Measurements from ENCODE around the gene LAMA3.

DNA sequence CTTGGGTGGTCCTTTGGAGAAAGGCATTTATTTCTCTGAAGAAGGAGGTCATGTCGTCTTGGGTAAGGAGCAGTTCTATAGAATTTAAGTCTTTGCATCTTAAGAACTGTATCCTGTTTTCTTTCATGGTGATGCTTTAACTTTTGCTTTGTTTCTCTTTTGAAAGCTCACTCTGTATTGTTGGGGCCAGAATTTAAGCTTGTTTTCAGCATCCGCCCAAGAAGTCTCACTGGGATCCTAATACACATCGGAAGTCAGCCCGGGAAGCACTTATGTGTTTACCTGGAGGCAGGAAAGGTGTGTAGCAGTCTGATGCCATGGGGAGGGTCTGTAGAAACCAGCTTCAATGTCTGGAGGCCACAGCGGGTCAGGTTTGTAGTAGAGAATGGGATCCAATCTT is 260.6 kb downstream of the LAMA3 start:
- TF ChIP-seq CTCF (IDR thresholded peaks at IDR 0.05; ENCODE audit: borderline replicate concordance, extremely low read depth, low read length, poor library complexity, severe bottlenecking) (no peak), EZH2 (IDR thresholded peaks at IDR 0.05; ENCODE audit: borderline replicate concordance, low read depth, low read length, severe bottlenecking) (no peak)

Data from DND-41 (cell line).